NCI-H146 treated with DMSO at 0.1 percent for 48 hours (cell line): ENCODE results near the gene H2BK1.

ENCODE experiments used
- DNase-seq: peaks from one replicate; lab custom pipeline; 2025; ENCODE audit not compliant: unreplicated experiment; lab: John Stamatoyannopoulos, UW

Gene H2BK1

GRCh38 chr7:151179946-151180345 lies 30.3 kb downstream of the H2BK1 start:
- no peak for DNase-seq

GRCh38 chr7:151179287-151179860 lies 30.9 kb downstream of the H2BK1 start:
- no peak for DNase-seq

GRCh38 chr7:151178831-151179230 lies 31.5 kb downstream of the H2BK1 start:
- DNase-seq: no peak

- DNase-seq: no peak
These were observed 32.1 kb downstream of the H2BK1 start for GRCh38 chr7:151178236-151178635.

GRCh38 chr7:151177310-151177709 lies 33.0 kb downstream of the H2BK1 start:
- DNase-seq: no peak

- no peak for DNase-seq
These were observed 33.9 kb downstream of the H2BK1 start for GRCh38 chr7:151176401-151176800.

- DNase-seq: no peak
These were observed 34.4 kb downstream of the H2BK1 start for GRCh38 chr7:151175793-151176311.

- no peak for DNase-seq
These were observed 35.1 kb downstream of the H2BK1 start for GRCh38 chr7:151175047-151175792.

GRCh38 chr7:151174246-151175046 lies 35.8 kb downstream of the H2BK1 start:
- no peak for DNase-seq

- DNase-seq: no peak
These were observed 36.7 kb downstream of the H2BK1 start for GRCh38 chr7:151173386-151174245.

- no peak for DNase-seq
These were observed 37.8 kb downstream of the H2BK1 start for GRCh38 chr7:151172273-151173141.

- DNase-seq: no peak
These were observed 41.5 kb downstream of the H2BK1 start for GRCh38 chr7:151168787-151169162.

GRCh38 chr7:151168003-151168786 lies 42.1 kb downstream of the H2BK1 start:
- no peak for DNase-seq

- no peak for DNase-seq
These were observed 42.9 kb downstream of the H2BK1 start, which contains the start of gene GBX1 for GRCh38 chr7:151167197-151167961. TSS of gene GBX1 (minus strand) at chr7:151167694. CDS start at chr7:151167548, 146 bp downstream.

GRCh38 chr7:151166629-151167196 lies 43.6 kb downstream of the H2BK1 start:
- no peak for DNase-seq

- DNase-seq: no peak
These were observed 48.5 kb downstream of the H2BK1 start for GRCh38 chr7:151161757-151162156.
